GM23248 (cell line): Measurements from ENCODE around the gene SLC25A28.

Experiments used
- EZH2 ChIP-seq: fragments of 200-600 bp; sonication (generic); IDR thresholded peaks from 2 replicates; pipeline ENCODE4 v1.6.1; 2018; ENCODE audit warnings: antibody characterized with exemption, mild to moderate bottlenecking; ENCODE audit not compliant: insufficient read depth, poor library complexity, severe bottlenecking
- EZH2phosphoT487 ChIP-seq: fragments of 200-600 bp; sonication (generic); IDR thresholded peaks from 2 replicates; pipeline ENCODE4 v1.6.1; 2018; ENCODE audit warnings: antibody characterized with exemption, moderate library complexity, mild to moderate bottlenecking, low read depth; ENCODE audit not compliant: insufficient read depth

DNA sequence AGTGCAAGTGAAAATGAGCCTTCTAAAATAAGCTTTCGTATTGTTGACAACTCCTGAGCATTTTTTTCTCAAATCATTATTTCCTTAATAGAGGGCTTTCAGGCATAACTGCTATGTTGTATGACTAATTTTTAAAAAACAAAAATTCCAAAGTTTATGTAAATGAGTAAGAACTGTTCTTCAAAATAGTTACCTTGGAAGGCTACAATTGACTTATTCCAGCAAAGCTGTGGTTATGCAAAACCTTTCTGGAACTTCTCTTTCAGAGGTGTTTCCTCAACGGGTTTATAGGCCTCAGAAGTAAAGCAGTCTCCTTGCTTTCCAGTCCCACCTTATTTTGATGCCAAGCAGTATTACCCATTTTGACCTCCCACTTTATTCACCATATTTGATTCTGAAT, 2.5 kb downstream of the SLC25A28 start:
- TF ChIP-seq EZH2, result no peak
- no peak for TF ChIP-seq EZH2phosphoT487
